ENCODE results near the gene COL11A2. TPM values are rescaled to one million over a fixed set of nuclear protein-coding genes. Genes with fewer than 3 reads are reported as not detected.
"Not testable (repeated sequence)": the region's sequence is repeated elsewhere in the genome, so short reads cannot be mapped to it uniquely, and the experiment has no call there.

Gene COL11A2
- total RNA-seq, 2 experiments from 2014 or later = 0.69 to 1.0 TPM

- Mint-ChIP-seq H3K36me3 (peaks cover 5% of the 10 kb centered on the region), H3K4me3 (no peak overlapping the region), H3K27ac (no peak overlapping the region), H3K27me3 (peaks cover 14% of the 10 kb centered on the region), H3K9me3 (peaks cover 10% of the 10 kb centered on the region), H3K4me1 (ENCODE audit: low read depth) (peaks cover 7% of the 10 kb centered on the region)
- ChIA-PET CTCF (interaction anchor here (1.1 kb wide), 1 partner anchor 92 kb away, joined by 5 read pairs; no protein-coding TSS in a partner anchor), POLR2A (no interaction called here)
- intact Hi-C loops (cut with micrococcal nuclease) = no loop called here
- no peak for DNase-seq
These were observed 35.7 kb downstream of the COL11A2 start for GRCh38 chr6:33156561-33156960.

GRCh38 chr6:33154349-33154748 lies 37.9 kb downstream of the COL11A2 start:
- POLR2A ChIA-PET = no interaction called here
- H3K4me3 Mint-ChIP-seq = no peak overlapping the region
- intact Hi-C loops (cut with micrococcal nuclease) = no loop called here
- peaks cover 15% of the 10 kb centered on the region for H3K27me3 Mint-ChIP-seq
- peaks cover 5% of the 10 kb centered on the region for H3K36me3 Mint-ChIP-seq
- no peak overlapping the region for H3K27ac Mint-ChIP-seq
- DNase-seq = no peak
- H3K9me3 Mint-ChIP-seq = peaks cover 10% of the 10 kb centered on the region
- H3K4me1 Mint-ChIP-seq (ENCODE audit: low read depth) = no peaks in the 10 kb centered on the region
- CTCF ChIA-PET = interaction anchor here (0.7 to 1.6 kb wide), 7 partner anchors 30 to 94 kb away, joined by 3 to 6 read pairs (median 3); no protein-coding TSS in a partner anchor

GRCh38 chr6:33151050-33151449 lies 41.2 kb downstream of the COL11A2 start:
- Mint-ChIP-seq H3K27me3 (peaks cover 17% of the 10 kb centered on the region), H3K27ac (no peak overlapping the region), H3K4me1 (ENCODE audit: low read depth) (no peaks in the 10 kb centered on the region), H3K4me3 (no peak overlapping the region), H3K36me3 (peaks cover 5% of the 10 kb centered on the region), H3K9me3 (peaks cover 10% of the 10 kb centered on the region)
- DNase-seq = no peak
- intact Hi-C loops (cut with micrococcal nuclease) = no loop called here
- ChIA-PET POLR2A (no interaction called here), CTCF (interaction anchor here (0.5 to 4.0 kb wide), 9 partner anchors 9 to 311 kb away, joined by 3 to 25 read pairs (median 5); partner anchors contain the start of gene RING1)

GRCh38 chr6:33150560-33150959 lies 41.7 kb downstream of the COL11A2 start:
- POLR2A ChIA-PET; H3K4me3 Mint-ChIP-seq; H3K36me3 Mint-ChIP-seq; DNase-seq; H3K4me1 Mint-ChIP-seq (ENCODE audit: low read depth); H3K27ac Mint-ChIP-seq; intact Hi-C loops (cut with micrococcal nuclease): not testable (repeated sequence)
- H3K27me3 Mint-ChIP-seq = peaks cover 19% of the 10 kb centered on the region
- CTCF ChIA-PET = interaction anchor here (0.5 to 4.0 kb wide), 12 partner anchors 9 to 311 kb away, joined by 3 to 25 read pairs (median 6); partner anchors contain the start of gene RING1
- peaks cover 10% of the 10 kb centered on the region for H3K9me3 Mint-ChIP-seq

- ChIA-PET POLR2A (no interaction called here), CTCF (interaction anchor here (0.8 to 4.3 kb wide), 4 partner anchors 23 to 215 kb away, joined by 3 to 25 read pairs (median 22); no protein-coding TSS in a partner anchor)
- H3K27ac Mint-ChIP-seq = no peak overlapping the region
- H3K9me3 Mint-ChIP-seq = peaks cover 10% of the 10 kb centered on the region
- H3K36me3 Mint-ChIP-seq = peaks cover 5% of the 10 kb centered on the region
- intact Hi-C loops (cut with micrococcal nuclease) = loop anchor here (1.0 kb wide), 1 partner anchor 30 kb away; no protein-coding TSS in a partner anchor
- no peak for DNase-seq
- no peak overlapping the region for H3K4me3 Mint-ChIP-seq
- no peaks in the 10 kb centered on the region for H3K4me1 Mint-ChIP-seq (ENCODE audit: low read depth)
- peaks cover 24% of the 10 kb centered on the region for H3K27me3 Mint-ChIP-seq
These were observed 44.2 kb downstream of the COL11A2 start for GRCh38 chr6:33147807-33148666.

GRCh38 chr6:33144373-33144772 lies 47.9 kb downstream of the COL11A2 start:
- CTCF ChIA-PET = interaction anchor here (2.5 kb wide), 1 partner anchor 19 kb away, joined by 9 read pairs; no protein-coding TSS in a partner anchor
- Mint-ChIP-seq H3K4me3 (no peak overlapping the region), H3K27me3 (peaks cover 35% of the 10 kb centered on the region), H3K27ac (no peak overlapping the region), H3K36me3 (no peaks in the 10 kb centered on the region), H3K9me3 (no peaks in the 10 kb centered on the region), H3K4me1 (ENCODE audit: low read depth) (no peaks in the 10 kb centered on the region)
- intact Hi-C loops (cut with micrococcal nuclease) = no loop called here
- POLR2A ChIA-PET = no interaction called here
- DNase-seq = no peak

- intact Hi-C loops (cut with micrococcal nuclease) = no loop called here
- ChIA-PET POLR2A (no interaction called here), CTCF (interaction anchor here (0.8 to 0.9 kb wide), 2 partner anchors 17 to 18 kb away, joined by 3 to 4 read pairs; no protein-coding TSS in a partner anchor)
- Mint-ChIP-seq H3K36me3 (no peaks in the 10 kb centered on the region), H3K27me3 (peaks cover 31% of the 10 kb centered on the region), H3K27ac (no peak overlapping the region), H3K4me3 (no peak overlapping the region), H3K4me1 (ENCODE audit: low read depth) (no peaks in the 10 kb centered on the region), H3K9me3 (no peaks in the 10 kb centered on the region)
- no peak for DNase-seq
These were observed 49.0 kb downstream of the COL11A2 start for GRCh38 chr6:33143113-33143770.

GRCh38 chr6:33142501-33143070 lies 49.7 kb downstream of the COL11A2 start:
- H3K27ac Mint-ChIP-seq = no peak overlapping the region
- H3K27me3 Mint-ChIP-seq = peaks cover 31% of the 10 kb centered on the region
- no peaks in the 10 kb centered on the region for H3K9me3 Mint-ChIP-seq
- POLR2A ChIA-PET = no interaction called here
- CTCF ChIA-PET = no interaction called here
- no peak for DNase-seq
- no peaks in the 10 kb centered on the region for H3K36me3 Mint-ChIP-seq
- H3K4me1 Mint-ChIP-seq (ENCODE audit: low read depth) = no peaks in the 10 kb centered on the region
- H3K4me3 Mint-ChIP-seq = no peak overlapping the region
- intact Hi-C loops (cut with micrococcal nuclease) = no loop called here

- Mint-ChIP-seq H3K36me3 (no peaks in the 10 kb centered on the region), H3K27ac (no peak overlapping the region), H3K4me1 (ENCODE audit: low read depth) (no peaks in the 10 kb centered on the region), H3K9me3 (no peaks in the 10 kb centered on the region), H3K4me3 (no peak overlapping the region), H3K27me3 (peaks cover 32% of the 10 kb centered on the region)
- ChIA-PET POLR2A (no interaction called here), CTCF (interaction anchor here (1.0 kb wide), 1 partner anchor 24 kb away, joined by 3 read pairs; no protein-coding TSS in a partner anchor)
- intact Hi-C loops (cut with micrococcal nuclease) = no loop called here
- DNase-seq = no peak
These were observed 51.7 kb downstream of the COL11A2 start for GRCh38 chr6:33140556-33140955.

GRCh38 chr6:33139596-33140206 lies 52.6 kb downstream of the COL11A2 start:
- ChIA-PET CTCF (interaction anchor here (0.9 to 1.0 kb wide), 2 partner anchors 13 to 25 kb away, joined by 3 read pairs; no protein-coding TSS in a partner anchor), POLR2A (no interaction called here)
- H3K27ac Mint-ChIP-seq = no peak overlapping the region
- H3K27me3 Mint-ChIP-seq = peaks cover 32% of the 10 kb centered on the region
- no peak for DNase-seq
- no peaks in the 10 kb centered on the region for H3K4me1 Mint-ChIP-seq (ENCODE audit: low read depth)
- intact Hi-C loops (cut with micrococcal nuclease) = no loop called here
- no peak overlapping the region for H3K4me3 Mint-ChIP-seq
- no peaks in the 10 kb centered on the region for H3K36me3 Mint-ChIP-seq
- no peaks in the 10 kb centered on the region for H3K9me3 Mint-ChIP-seq

- Mint-ChIP-seq H3K9me3 (no peaks in the 10 kb centered on the region), H3K4me1 (ENCODE audit: low read depth) (no peaks in the 10 kb centered on the region)
- POLR2A ChIA-PET = no interaction called here
These were observed 55.9 kb downstream of the COL11A2 start for GRCh38 chr6:33136310-33136900.

More at GRCh38 chr6:33136310-33136900, 55.9 kb downstream of the COL11A2 start:
- DNase-seq = no peak
- Mint-ChIP-seq H3K4me3 (no peak overlapping the region), H3K27me3 (peaks cover 18% of the 10 kb centered on the region), H3K36me3 (no peaks in the 10 kb centered on the region), H3K27ac (no peak overlapping the region)
- CTCF ChIA-PET = interaction anchor here (0.7 to 1.5 kb wide), 6 partner anchors 12 to 119 kb away, joined by 3 to 6 read pairs (median 4); no protein-coding TSS in a partner anchor
- intact Hi-C loops (cut with micrococcal nuclease) = no loop called here
